Activated gamma-delta T cell treated with Interleukin-2 at 50 U/mL for 16 hours (primary cell): ENCODE measurements around the gene LASP1.
"Not testable (repeated sequence)": the region's sequence is repeated elsewhere in the genome, so short reads cannot be mapped to it uniquely, and the experiment has no call there.

ENCODE experiments used
- DNase-seq: peaks from one replicate; pipeline ENCODE4 v3.0.0-alpha.2; 2020

Gene LASP1

GRCh38 chr17:38869526-38870258 lies at the start of gene LASP1:
LASP1 (plus strand) TSS chr17:38870058; CDS start chr17:38870190, 132 bp downstream.
- peak; percentile 87 for DNase-seq

- DNase-seq, result peak; percentile 94
Observed at GRCh38 chr17:38824899-38825761, 44.7 kb upstream of the LASP1 start, which contains the start of gene CWC25. CWC25 (minus strand) TSS chr17:38825321; CDS start chr17:38825183, 138 bp downstream.

GRCh38 chr17:38825762-38826247 lies 44.1 kb upstream of the LASP1 start:
- DNase-seq, result no peak

GRCh38 chr17:38844261-38844757 lies 25.5 kb upstream of the LASP1 start:
- no peak for DNase-seq

GRCh38 chr17:38848557-38848891 lies 21.3 kb upstream of the LASP1 start:
- DNase-seq, result no peak

- DNase-seq, result no peak
Observed at GRCh38 chr17:38848939-38849605, 20.8 kb upstream of the LASP1 start.

GRCh38 chr17:38850374-38850773 lies 19.5 kb upstream of the LASP1 start:
- no peak for DNase-seq

- no peak for DNase-seq
Observed at GRCh38 chr17:38851434-38851833, 18.4 kb upstream of the LASP1 start.

GRCh38 chr17:38852771-38853291 lies 17.0 kb upstream of the LASP1 start:
- no peak for DNase-seq

GRCh38 chr17:38853292-38854219 lies 16.3 kb upstream of the LASP1 start, which contains the start of gene RPL23:
RPL23 (minus strand) TSS chr17:38853721; CDS start chr17:38853710, 11 bp downstream.
- DNase-seq, result peak; percentile 87

GRCh38 chr17:38855101-38855714 lies 14.7 kb upstream of the LASP1 start:
- DNase-seq, result not testable (repeated sequence)

- no peak for DNase-seq
Observed at GRCh38 chr17:38857271-38857670, 12.6 kb upstream of the LASP1 start.

GRCh38 chr17:38861399-38861843 lies 8.4 kb upstream of the LASP1 start:
- no peak for DNase-seq

GRCh38 chr17:38864636-38865398 lies 5.0 kb upstream of the LASP1 start:
- no peak for DNase-seq

- DNase-seq, result peak; percentile 55
Observed at GRCh38 chr17:38867179-38867967, 2.5 kb upstream of the LASP1 start.

GRCh38 chr17:38867968-38868816 lies 1.7 kb upstream of the LASP1 start:
- no peak for DNase-seq

GRCh38 chr17:38868817-38869525 lies 887 bp upstream of the LASP1 start:
- DNase-seq, result peak; percentile 83
